Gastrocnemius medialis (tissue), 4 donors: ENCODE results near the gene KATNAL1.
"Not testable (repeated sequence)": the region's sequence is repeated elsewhere in the genome, so short reads cannot be mapped to it uniquely, and the experiment has no call there.

Experiments used
- POLR2A ChIP-seq, 2 donors: fragments of 450-650 bp; IDR thresholded peaks; one replicate each; pipeline ENCODE4 v1.6.1; 2017; ENCODE audit warnings: antibody characterized with exemption in 2 of 2, mild to moderate bottlenecking in 2 of 2, moderate library complexity in 2 of 2
- TF ChIP-seq, protein P1 (sequence below), 5 experiments: fragments of 450-650 bp in 3 of 5; fragments of 200-600 bp in 2 of 5; sonication (generic) in 2 of 5; IDR thresholded peaks in 4 of 5; conservative IDR thresholded peaks in 1 of 5; 1 replicate in 4 of 5; 2 replicates in 1 of 5; pipeline ENCODE4 v1.5.1; 2016 to 2019; ENCODE audit warnings: antibody characterized with exemption in 5 of 5, mild to moderate bottlenecking in 3 of 5, moderate library complexity in 3 of 5

DNA sequence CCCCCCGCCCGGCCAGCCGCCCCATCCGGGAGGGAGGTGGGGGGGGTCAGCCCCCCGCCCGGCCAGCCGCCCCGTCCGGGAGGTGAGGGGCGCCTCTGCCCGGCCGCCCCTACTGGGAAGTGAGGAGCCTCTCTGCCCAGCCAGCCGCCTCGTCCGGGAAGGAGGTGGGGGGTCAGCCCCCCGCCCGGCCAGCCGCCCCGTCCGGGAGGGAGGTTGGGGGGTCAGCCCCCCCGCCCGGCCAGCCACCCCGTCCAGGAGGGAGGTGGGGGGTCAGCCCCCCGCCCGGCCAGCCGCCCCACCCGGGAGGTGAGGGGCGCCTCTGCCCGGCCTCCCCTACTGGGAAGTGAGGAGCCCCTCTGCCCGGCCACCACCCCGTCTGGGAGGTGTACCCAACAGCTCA lies 37.3 kb downstream of the KATNAL1 start:
- TF ChIP-seq, protein P1, sequence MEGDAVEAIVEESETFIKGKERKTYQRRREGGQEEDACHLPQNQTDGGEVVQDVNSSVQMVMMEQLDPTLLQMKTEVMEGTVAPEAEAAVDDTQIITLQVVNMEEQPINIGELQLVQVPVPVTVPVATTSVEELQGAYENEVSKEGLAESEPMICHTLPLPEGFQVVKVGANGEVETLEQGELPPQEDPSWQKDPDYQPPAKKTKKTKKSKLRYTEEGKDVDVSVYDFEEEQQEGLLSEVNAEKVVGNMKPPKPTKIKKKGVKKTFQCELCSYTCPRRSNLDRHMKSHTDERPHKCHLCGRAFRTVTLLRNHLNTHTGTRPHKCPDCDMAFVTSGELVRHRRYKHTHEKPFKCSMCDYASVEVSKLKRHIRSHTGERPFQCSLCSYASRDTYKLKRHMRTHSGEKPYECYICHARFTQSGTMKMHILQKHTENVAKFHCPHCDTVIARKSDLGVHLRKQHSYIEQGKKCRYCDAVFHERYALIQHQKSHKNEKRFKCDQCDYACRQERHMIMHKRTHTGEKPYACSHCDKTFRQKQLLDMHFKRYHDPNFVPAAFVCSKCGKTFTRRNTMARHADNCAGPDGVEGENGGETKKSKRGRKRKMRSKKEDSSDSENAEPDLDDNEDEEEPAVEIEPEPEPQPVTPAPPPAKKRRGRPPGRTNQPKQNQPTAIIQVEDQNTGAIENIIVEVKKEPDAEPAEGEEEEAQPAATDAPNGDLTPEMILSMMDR (IDR thresholded peaks at IDR 0.05 in 4 of 5, conservative IDR thresholded peaks at IDR 0.05 in 1 of 5) = not testable (repeated sequence)
- not testable (repeated sequence) for TF ChIP-seq POLR2A (IDR thresholded peaks at IDR 0.05)
